GM23248 (cell line): ENCODE measurements around the gene DIP2C. TPM values are rescaled to one million over a fixed set of nuclear protein-coding genes. Genes with fewer than 3 reads are reported as not detected.

ENCODE experiments used
- DNase-seq: peaks from one replicate; pipeline ENCODE4 v3.0.0-alpha.2; 2015
- H2AFZ ChIP-seq: fragments of 200-600 bp; sonication (generic); 2 replicates; pipeline ENCODE4 v1.6.1; 2016; ENCODE audit warnings: antibody characterized with exemption
- H3F3A ChIP-seq: fragments of 200-600 bp; sonication (generic); 2 replicates; pipeline ENCODE4 v1.6.1; 2016; ENCODE audit warnings: mild to moderate bottlenecking, antibody characterized with exemption, mixed run types; ENCODE audit not compliant: insufficient read depth
- H3K27ac ChIP-seq: fragments of 200-600 bp; sonication (generic); 2 replicates; pipeline ENCODE4 v1.5.1; 2016; ENCODE audit warnings: mild to moderate bottlenecking
- H3K27me3 ChIP-seq: fragments of 200-600 bp; sonication (generic); replicated peaks from 2 replicates; pipeline ENCODE4 v1.6.1; 2016; ENCODE audit warnings: mild to moderate bottlenecking; ENCODE audit not compliant: insufficient read depth
- H3K36me3 ChIP-seq: fragments of 200-600 bp; sonication (generic); 2 replicates; pipeline ENCODE4 v1.6.1; 2016; ENCODE audit warnings: low read depth, mild to moderate bottlenecking
- H3K4me1 ChIP-seq: fragments of 200-600 bp; sonication (generic); 2 replicates; pipeline ENCODE4 v1.6.1; 2016; ENCODE audit warnings: mild to moderate bottlenecking; ENCODE audit not compliant: insufficient read depth
- H3K4me2 ChIP-seq: fragments of 200-600 bp; sonication (generic); one replicate; pipeline ENCODE4 v1.6.1; 2016; ENCODE audit warnings: mild to moderate bottlenecking; ENCODE audit not compliant: unreplicated experiment
- H3K4me3 ChIP-seq: fragments of 200-600 bp; sonication (generic); 2 replicates; pipeline ENCODE4 v1.5.1; 2016; ENCODE audit warnings: mild to moderate bottlenecking
- H3K79me2 ChIP-seq: fragments of 200-600 bp; sonication (generic); 2 replicates; pipeline ENCODE4 v1.6.1; 2016; ENCODE audit warnings: mild to moderate bottlenecking; ENCODE audit not compliant: insufficient read depth
- H3K9ac ChIP-seq: fragments of 200-600 bp; sonication (generic); 2 replicates; pipeline ENCODE4 v1.6.1; 2016; ENCODE audit warnings: mild to moderate bottlenecking
- H3K9me2 ChIP-seq: fragments of 200-600 bp; sonication (generic); 2 replicates; pipeline ENCODE4 v1.6.1; 2016; ENCODE audit warnings: mixed run types, mild to moderate bottlenecking, moderate library complexity; ENCODE audit not compliant: insufficient read depth
- H3K9me3 ChIP-seq: fragments of 200-600 bp; sonication (generic); one replicate; pipeline ENCODE4 v1.6.1; 2017; ENCODE audit warnings: low read depth
- H4K20me1 ChIP-seq: fragments of 200-600 bp; sonication (generic); 2 replicates; pipeline ENCODE4 v1.6.0; 2016; ENCODE audit not compliant: insufficient read depth
- EZH2 ChIP-seq: fragments of 200-600 bp; sonication (generic); IDR thresholded peaks from 2 replicates; pipeline ENCODE4 v1.6.1; 2018; ENCODE audit warnings: antibody characterized with exemption, mild to moderate bottlenecking; ENCODE audit not compliant: insufficient read depth, poor library complexity, severe bottlenecking
- EZH2phosphoT487 ChIP-seq: fragments of 200-600 bp; sonication (generic); IDR thresholded peaks from 2 replicates; pipeline ENCODE4 v1.6.1; 2018; ENCODE audit warnings: antibody characterized with exemption, moderate library complexity, mild to moderate bottlenecking, low read depth; ENCODE audit not compliant: insufficient read depth
- WGBS, 2 experiments: methylation state at CpG; one replicate each; pipeline ENCODE4 v1.1.6; 2015 to 2017; ENCODE audit warnings: low lambda C conversion rate in 2 of 2, low coverage in 1 of 2; ENCODE audit errors: missing lambda C conversion rate in 2 of 2; 5-methylcytosine and 5-hydroxymethylcytosine counted together
- in situ Hi-C: fragments of 300-500 bp; cut with MboI; formaldehyde crosslinking; loops from 2 replicates; pipeline ENCODE4 v1.15.0; 2020
- polyA plus RNA-seq: library from polyadenylated mRNA; unstranded; fragments of >200 nt; fragmentation: Nextera tagmentation; extraction: Ambion mirVana; gene quantifications from 2 replicates; pipeline ENCODE4 v1.2.1, GENCODE V29; 2016
- total RNA-seq: library from RNA; depleted of rRNA; stranded (reverse); fragments of >200 nt; shearing (Covaris generic); gene quantifications from 2 replicates; pipeline ENCODE4 v1.2.3, GENCODE V29; 2014

DIP2C gene
- total and polyA plus RNA-seq, 2 experiments from 2014 or later: 12.0 to 13.1 TPM

DNA sequence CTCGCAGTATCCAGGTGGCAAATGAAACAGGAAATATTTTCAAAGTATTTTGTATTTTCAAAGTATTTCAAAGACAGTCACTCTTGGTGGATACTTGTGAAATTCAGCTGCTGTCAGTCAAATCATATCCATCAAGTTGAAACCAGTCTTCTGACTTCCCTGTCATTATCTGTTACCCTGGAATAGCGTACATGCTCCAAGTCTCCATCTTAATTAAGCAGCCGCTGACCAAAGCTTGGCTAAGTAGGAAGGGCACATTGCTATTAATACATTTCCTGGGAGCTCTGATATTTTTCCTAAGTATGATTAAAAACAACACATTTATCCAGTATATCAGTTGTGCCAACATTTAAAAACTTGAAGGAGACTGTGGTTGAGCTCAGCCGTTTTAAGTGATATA, 442.0 kb downstream of the DIP2C start:
- H3K79me2 ChIP-seq: no peaks in the 10 kb centered on the region
- no peaks in the 10 kb centered on the region; the same call in 1 of the 2 replicates for H3F3A ChIP-seq
- no peaks in the 10 kb centered on the region for H3K9me3 ChIP-seq
- no peak overlapping the region for H3K4me3 ChIP-seq
- H3K27ac ChIP-seq: no peak overlapping the region
- H4K20me1 ChIP-seq: no peaks in the 10 kb centered on the region
- DNase-seq: no peak
- no peak overlapping the region for H3K4me2 ChIP-seq
- H3K9ac ChIP-seq: no peak overlapping the region
- 95 to 96% methylated on average over 4 of the region's 4 CpGs for WGBS, 2 experiments
- in situ Hi-C loops: no loop called here
- H3K36me3 ChIP-seq: peaks cover 50% of the 10 kb centered on the region
- H2AFZ ChIP-seq: no peak overlapping the region
- TF ChIP-seq EZH2phosphoT487 (no peak), EZH2 (no peak)
- H3K27me3 ChIP-seq: no peaks in the 10 kb centered on the region
- H3K4me1 ChIP-seq: no peaks in the 10 kb centered on the region
- no peaks in the 10 kb centered on the region for H3K9me2 ChIP-seq

- Histone ChIP-seq H2AFZ (no peak overlapping the region), H3K36me3 (peaks cover 60% of the 10 kb centered on the region), H3K4me3 (no peak overlapping the region), H3K9ac (no peak overlapping the region), H3K4me1 (no peaks in the 10 kb centered on the region), H3F3A (no peaks in the 10 kb centered on the region; the same call in 1 of the 2 replicates), H3K4me2 (no peak overlapping the region), H3K9me3 (no peaks in the 10 kb centered on the region), H3K79me2 (no peaks in the 10 kb centered on the region), H3K27me3 (no peaks in the 10 kb centered on the region), H3K9me2 (no peaks in the 10 kb centered on the region), H4K20me1 (no peaks in the 10 kb centered on the region), H3K27ac (no peak overlapping the region)
- TF ChIP-seq EZH2 (no peak), EZH2phosphoT487 (no peak)
- DNase-seq: no peak
- in situ Hi-C loops: no loop called here
- 96 to 97% methylated on average over 9 of the region's 9 CpGs for WGBS, 2 experiments
Measured at GRCh38 chr10:246431-246830, 443.0 kb downstream of the DIP2C start.

DNA sequence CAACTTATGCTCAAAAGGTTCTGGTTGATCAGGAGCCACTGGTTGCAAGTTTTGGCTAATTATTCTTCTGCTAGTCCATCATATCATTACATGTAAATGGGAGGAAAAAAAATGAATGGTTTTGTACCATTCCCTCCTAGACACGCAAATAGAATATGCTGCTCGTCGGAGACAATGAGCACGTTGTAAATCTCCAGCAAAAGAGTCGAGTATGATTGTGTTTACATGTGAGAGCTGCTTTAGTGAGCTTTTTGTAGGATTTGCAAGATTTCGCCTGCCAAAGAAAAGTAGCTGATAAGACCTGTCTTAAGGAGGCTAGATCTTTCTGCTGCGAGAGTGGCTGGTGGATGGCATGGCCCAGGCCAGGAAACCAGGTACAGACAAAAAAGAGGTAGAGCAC, 445.2 kb downstream of the DIP2C start:
- Histone ChIP-seq H3K9ac (no peak overlapping the region), H3K27me3 (no peaks in the 10 kb centered on the region), H3K4me1 (no peaks in the 10 kb centered on the region), H3K4me2 (no peak overlapping the region), H3K9me3 (no peaks in the 10 kb centered on the region), H3K36me3 (peaks cover 62% of the 10 kb centered on the region), H3K79me2 (no peaks in the 10 kb centered on the region), H3F3A (no peaks in the 10 kb centered on the region), H4K20me1 (no peaks in the 10 kb centered on the region), H3K4me3 (no peak overlapping the region), H2AFZ (no peak overlapping the region), H3K9me2 (no peaks in the 10 kb centered on the region), H3K27ac (no peak overlapping the region)
- no peak for TF ChIP-seq EZH2phosphoT487
- TF ChIP-seq EZH2: no peak
- in situ Hi-C loops: no loop called here
- 89 to 90% methylated on average over 7 of the region's 7 CpGs for WGBS, 2 experiments
- no peak for DNase-seq

- H2AFZ ChIP-seq: no peak overlapping the region
- in situ Hi-C loops: no loop called here
- no peak overlapping the region for H3K4me3 ChIP-seq
- H3K9me2 ChIP-seq: no peaks in the 10 kb centered on the region
- TF ChIP-seq EZH2 (no peak), EZH2phosphoT487 (no peak)
- H3K27me3 ChIP-seq: no peaks in the 10 kb centered on the region
- no peak for DNase-seq
- no peak overlapping the region for H3K9ac ChIP-seq
- H3K4me1 ChIP-seq: no peaks in the 10 kb centered on the region
- H3K4me2 ChIP-seq: no peak overlapping the region
- H3K27ac ChIP-seq: no peak overlapping the region
- no peaks in the 10 kb centered on the region for H3F3A ChIP-seq
- H3K79me2 ChIP-seq: no peaks in the 10 kb centered on the region
- no peaks in the 10 kb centered on the region for H3K9me3 ChIP-seq
- no peaks in the 10 kb centered on the region for H4K20me1 ChIP-seq
- WGBS, 2 experiments: 69 to 76% methylated on average over 9 of the region's 9 CpGs
- H3K36me3 ChIP-seq: peaks cover 45% of the 10 kb centered on the region
Measured at GRCh38 chr10:241966-242643, 447.4 kb downstream of the DIP2C start.

DNA sequence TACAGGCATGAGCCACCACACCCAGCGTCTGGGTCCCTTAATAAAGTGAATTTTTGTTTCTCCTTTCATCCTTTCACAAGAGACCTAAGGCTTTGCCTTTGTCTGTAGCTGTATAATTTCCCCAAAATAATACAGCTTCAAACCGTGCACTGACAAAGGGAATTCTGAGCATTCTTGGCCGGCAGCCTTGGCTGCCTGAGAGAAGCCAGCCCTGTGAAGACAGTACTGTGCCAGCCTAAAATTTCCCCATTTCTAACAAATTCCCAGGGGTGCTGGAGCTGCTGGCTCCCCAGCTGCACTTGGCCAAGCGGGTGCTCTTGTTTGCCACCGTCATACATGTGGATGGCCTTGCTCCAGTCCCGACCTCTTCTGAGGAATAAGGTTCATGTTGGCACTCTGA, 448.0 kb downstream of the DIP2C start:
- no peak for DNase-seq
- WGBS, 2 experiments: 41 to 50% methylated on average over 6 of the region's 6 CpGs
- in situ Hi-C loops: no loop called here

More for the DNA sequence above, 448.0 kb downstream of the DIP2C start:
- H3K79me2 ChIP-seq: no peaks in the 10 kb centered on the region
- TF ChIP-seq EZH2 (no peak), EZH2phosphoT487 (no peak)
- H3K9me2 ChIP-seq: no peaks in the 10 kb centered on the region
- H3K4me2 ChIP-seq: no peak overlapping the region
- H3K4me1 ChIP-seq: no peaks in the 10 kb centered on the region
- no peaks in the 10 kb centered on the region for H3K9me3 ChIP-seq
- no peak overlapping the region for H3K4me3 ChIP-seq
- H4K20me1 ChIP-seq: no peaks in the 10 kb centered on the region
- peaks cover 41% of the 10 kb centered on the region for H3K36me3 ChIP-seq
- H3K9ac ChIP-seq: no peak overlapping the region
- H2AFZ ChIP-seq: no peak overlapping the region
- H3K27ac ChIP-seq: no peak overlapping the region
- H3K27me3 ChIP-seq: no peaks in the 10 kb centered on the region
- no peaks in the 10 kb centered on the region for H3F3A ChIP-seq
